SK-N-SH treated with all-trans-retinoic acid at 6 μM for 48 hours (cell line): ENCODE results near the gene TRAF3IP3.

Experiments used
- CSDC2 ChIP-seq: fragments of 250-450 bp; sonication (Bioruptor Pico); IDR thresholded peaks from 2 replicates; pipeline ENCODE4 v1.5.0; 2020; ENCODE audit warnings: mild to moderate bottlenecking, moderate library complexity
- GLIS3 ChIP-seq: fragments of 250-450 bp; sonication (Bioruptor Pico); IDR thresholded peaks from 2 replicates; pipeline ENCODE4 v1.5.0; 2020; ENCODE audit warnings: mild to moderate bottlenecking, moderate library complexity
- RARB ChIP-seq: fragments of 250-450 bp; sonication (Bioruptor Pico); IDR thresholded peaks from 2 replicates; pipeline ENCODE4 v1.8.0; 2021; ENCODE audit warnings: mild to moderate bottlenecking, moderate library complexity
- TF ChIP-seq, protein P1 (sequence below): fragments of 250-450 bp; sonication (Bioruptor Pico); IDR thresholded peaks from 2 replicates; pipeline ENCODE4 v1.8.0; 2020; ENCODE audit warnings: mild to moderate bottlenecking, moderate library complexity, borderline replicate concordance

DNA sequence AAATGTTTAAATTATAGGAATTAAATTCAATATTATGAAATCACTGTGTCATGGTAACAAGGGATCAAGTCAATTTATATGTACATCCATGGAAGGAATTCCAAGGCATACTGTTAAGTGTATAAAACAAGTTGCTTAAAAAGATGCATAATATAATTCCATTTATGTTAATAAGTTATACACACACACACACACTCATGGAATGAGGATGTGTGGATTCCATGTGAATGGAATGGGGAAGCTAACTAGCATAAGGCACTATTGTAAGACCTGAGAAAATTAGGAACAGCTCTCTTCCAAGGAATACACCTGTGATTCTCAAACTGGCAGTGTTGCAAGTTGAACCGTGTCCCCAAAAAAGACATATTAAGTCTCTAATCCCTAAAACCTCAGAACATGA is 17.6 kb upstream of the TRAF3IP3 start:
- TF ChIP-seq, protein P1, sequence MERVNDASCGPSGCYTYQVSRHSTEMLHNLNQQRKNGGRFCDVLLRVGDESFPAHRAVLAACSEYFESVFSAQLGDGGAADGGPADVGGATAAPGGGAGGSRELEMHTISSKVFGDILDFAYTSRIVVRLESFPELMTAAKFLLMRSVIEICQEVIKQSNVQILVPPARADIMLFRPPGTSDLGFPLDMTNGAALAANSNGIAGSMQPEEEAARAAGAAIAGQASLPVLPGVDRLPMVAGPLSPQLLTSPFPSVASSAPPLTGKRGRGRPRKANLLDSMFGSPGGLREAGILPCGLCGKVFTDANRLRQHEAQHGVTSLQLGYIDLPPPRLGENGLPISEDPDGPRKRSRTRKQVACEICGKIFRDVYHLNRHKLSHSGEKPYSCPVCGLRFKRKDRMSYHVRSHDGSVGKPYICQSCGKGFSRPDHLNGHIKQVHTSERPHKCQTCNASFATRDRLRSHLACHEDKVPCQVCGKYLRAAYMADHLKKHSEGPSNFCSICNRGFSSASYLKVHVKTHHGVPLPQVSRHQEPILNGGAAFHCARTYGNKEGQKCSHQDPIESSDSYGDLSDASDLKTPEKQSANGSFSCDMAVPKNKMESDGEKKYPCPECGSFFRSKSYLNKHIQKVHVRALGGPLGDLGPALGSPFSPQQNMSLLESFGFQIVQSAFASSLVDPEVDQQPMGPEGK (CRISPR knock-in tag): no peak
- no peak for TF ChIP-seq CSDC2 (CRISPR knock-in tag)
- no peak for TF ChIP-seq GLIS3 (CRISPR knock-in tag)
- no peak for TF ChIP-seq RARB
